H1 (cell line): Measurements from ENCODE around the gene YLPM1. TPM values are rescaled to one million over a fixed set of nuclear protein-coding genes. Genes with fewer than 3 reads are reported as not detected.

ENCODE experiments used
- CHD7 ChIP-seq: fragments of 300-600 bp; sonication (generic); IDR thresholded peaks from 2 replicates; pipeline ENCODE4 v1.7.1; 2012; ENCODE audit warnings: low read length, moderate library complexity, mild to moderate bottlenecking, inconsistent platforms; ENCODE audit not compliant: insufficient replicate concordance
- CREB1 ChIP-seq: IDR thresholded peaks from 2 replicates; pipeline ENCODE4 v1.6.1; 2012; ENCODE audit warnings: inconsistent platforms
- EZH2 ChIP-seq: fragments of 200-600 bp; sonication (generic); IDR thresholded peaks from 2 replicates; pipeline ENCODE4 v1.7.1; 2012; ENCODE audit warnings: low read depth, mild to moderate bottlenecking, moderate library complexity, low read length, inconsistent platforms; ENCODE audit not compliant: severe bottlenecking
- HDAC6 ChIP-seq: IDR thresholded peaks from one replicate; pipeline ENCODE4 v1.7.1; 2012; ENCODE audit warnings: low read depth, mild to moderate bottlenecking, inconsistent platforms, low read length, moderate library complexity
- KDM1A ChIP-seq: fragments of 200-600, 300-600 bp; sonication (generic); IDR thresholded peaks from 2 replicates; pipeline ENCODE4 v1.7.1; 2016; ENCODE audit warnings: mild to moderate bottlenecking, low read length, borderline replicate concordance
- MAFK ChIP-seq: IDR thresholded peaks from 2 replicates; pipeline ENCODE4 v1.6.1; 2012; ENCODE audit warnings: low read depth, mild to moderate bottlenecking, improper control_type of control experiment, low read length
- NRF1 ChIP-seq: IDR thresholded peaks from 2 replicates; pipeline ENCODE4 v1.6.1; 2011; ENCODE audit warnings: mild to moderate bottlenecking, low read depth, low read length, improper control_type of control experiment
- RAD21 ChIP-seq, 2 experiments: IDR thresholded peaks in 1 of 2; conservative IDR thresholded peaks in 1 of 2; 2 replicates each; pipeline ENCODE4 v1.6.1; 2011; ENCODE audit warnings: low read depth in 2 of 2, low read length in 2 of 2, improper control_type of control experiment in 1 of 2, inconsistent platforms in 1 of 2, mild to moderate bottlenecking in 1 of 2, moderate library complexity in 1 of 2
- SIRT6 ChIP-seq: IDR thresholded peaks from one replicate; pipeline ENCODE4 v1.7.1; 2012; ENCODE audit warnings: low read length, inconsistent platforms
- TAF1 ChIP-seq: IDR thresholded peaks from 2 replicates; pipeline ENCODE4 v1.6.1; 2011; ENCODE audit warnings: mild to moderate bottlenecking, low read depth, low read length
- TCF12 ChIP-seq: IDR thresholded peaks from 2 replicates; pipeline ENCODE4 v1.6.1; 2011; ENCODE audit warnings: low read depth, mild to moderate bottlenecking, low read length
- polyA plus RNA-seq, 7 experiments: library from polyadenylated mRNA; depleted of rRNA in 3 of 7; stranded (reverse) in 5 of 7; unstranded in 2 of 7; fragments of >200 nt in 5 of 7; fragments of 200-250 nt in 2 of 7; gene quantifications; 1 replicate in 5 of 7; 2 replicates in 1 of 7; 4 replicates in 1 of 7; pipeline versions ENCODE4 v1.2.1 to v1.2.3, GENCODE V29; 2011 to 2013; ENCODE audit warnings: missing spikeins in 2 of 7, mixed read lengths in 2 of 7
- total RNA-seq: library from RNA; stranded (reverse); fragmentation: NEBNext Ultra II Directional; extraction: Animal tissue kit (Norgen Biotek cat#: 25700); gene quantifications from 2 replicates; pipeline ENCODE4 v1.2.1, GENCODE V29; 2021

Gene YLPM1
- total and polyA plus RNA-seq, 2 of the 8 experiments (the other 6 are each of a cell fraction or from before 2014, with no cell fraction given) = 13.5 to 71.7 TPM

GRCh38 chr14:74771399-74771798 lies 8.3 kb downstream of the YLPM1 start (continued):
- TF ChIP-seq CHD7 (no peak), HDAC6 (no peak), EZH2 (no peak), CREB1 (no peak), KDM1A (no peak), SIRT6 (no peak), TAF1 (no peak), TCF12 (no peak), RAD21 (IDR thresholded peaks at IDR 0.05 in 1 of 2, conservative IDR thresholded peaks at IDR 0.05 in 1 of 2; ENCODE audit: low read depth in 2 of 2, low read length in 2 of 2) (no peak), MAFK (no peak), NRF1 (no peak)
